ENCODE measurements around the gene TRAPPC6A.
A peak's percentile ranks its signal among the peaks of the same experiment; 100 is the strongest.

TRAPPC6A gene

GRCh38 chr19:45137179-45137761, 40.8 kb downstream of the TRAPPC6A start:
- TF ChIP-seq, protein P1, sequence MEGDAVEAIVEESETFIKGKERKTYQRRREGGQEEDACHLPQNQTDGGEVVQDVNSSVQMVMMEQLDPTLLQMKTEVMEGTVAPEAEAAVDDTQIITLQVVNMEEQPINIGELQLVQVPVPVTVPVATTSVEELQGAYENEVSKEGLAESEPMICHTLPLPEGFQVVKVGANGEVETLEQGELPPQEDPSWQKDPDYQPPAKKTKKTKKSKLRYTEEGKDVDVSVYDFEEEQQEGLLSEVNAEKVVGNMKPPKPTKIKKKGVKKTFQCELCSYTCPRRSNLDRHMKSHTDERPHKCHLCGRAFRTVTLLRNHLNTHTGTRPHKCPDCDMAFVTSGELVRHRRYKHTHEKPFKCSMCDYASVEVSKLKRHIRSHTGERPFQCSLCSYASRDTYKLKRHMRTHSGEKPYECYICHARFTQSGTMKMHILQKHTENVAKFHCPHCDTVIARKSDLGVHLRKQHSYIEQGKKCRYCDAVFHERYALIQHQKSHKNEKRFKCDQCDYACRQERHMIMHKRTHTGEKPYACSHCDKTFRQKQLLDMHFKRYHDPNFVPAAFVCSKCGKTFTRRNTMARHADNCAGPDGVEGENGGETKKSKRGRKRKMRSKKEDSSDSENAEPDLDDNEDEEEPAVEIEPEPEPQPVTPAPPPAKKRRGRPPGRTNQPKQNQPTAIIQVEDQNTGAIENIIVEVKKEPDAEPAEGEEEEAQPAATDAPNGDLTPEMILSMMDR (IDR thresholded peaks at IDR 0.05; ENCODE audit: control insufficient read depth, extremely low read depth, insufficient read depth): no peak
- no peak overlapping the region for H3K4me3 ChIP-seq (ENCODE audit: low read depth, low read length)
- no peak for DNase-seq (ENCODE audit: low read depth)

- no peak for DNase-seq (ENCODE audit: low read depth)
- no peak overlapping the region for H3K4me3 ChIP-seq (ENCODE audit: low read depth, low read length)
- TF ChIP-seq, protein P1 (IDR thresholded peaks at IDR 0.05; ENCODE audit: control insufficient read depth, extremely low read depth, insufficient read depth): no peak
Observed at GRCh38 chr19:45136507-45137178, 41.4 kb downstream of the TRAPPC6A start.

- TF ChIP-seq, protein P1 (IDR thresholded peaks at IDR 0.05; ENCODE audit: control insufficient read depth, extremely low read depth, insufficient read depth): no peak
- H3K4me3 ChIP-seq (ENCODE audit: low read depth, low read length): no peak overlapping the region
- DNase-seq (ENCODE audit: low read depth): no peak
Observed at GRCh38 chr19:45135176-45135885, 42.7 kb downstream of the TRAPPC6A start.

GRCh38 chr19:45133661-45134060, 44.4 kb downstream of the TRAPPC6A start:
- DNase-seq (ENCODE audit: low read depth): no peak
- no peak overlapping the region for H3K4me3 ChIP-seq (ENCODE audit: low read depth, low read length)
- TF ChIP-seq, protein P1 (IDR thresholded peaks at IDR 0.05; ENCODE audit: control insufficient read depth, extremely low read depth, insufficient read depth): no peak

GRCh38 chr19:45130888-45131615, 47.0 kb downstream of the TRAPPC6A start:
- no peak for DNase-seq (ENCODE audit: low read depth)
- TF ChIP-seq, protein P1 (IDR thresholded peaks at IDR 0.05; ENCODE audit: control insufficient read depth, extremely low read depth, insufficient read depth): peak; percentile 38
- H3K4me3 ChIP-seq (ENCODE audit: low read depth, low read length): no peak overlapping the region

GRCh38 chr19:45130236-45130635, 47.8 kb downstream of the TRAPPC6A start:
- TF ChIP-seq, protein P1 (IDR thresholded peaks at IDR 0.05; ENCODE audit: control insufficient read depth, extremely low read depth, insufficient read depth): no peak
- no peak for DNase-seq (ENCODE audit: low read depth)
- no peak overlapping the region for H3K4me3 ChIP-seq (ENCODE audit: low read depth, low read length)

Data from LNCaP clone FGC (cell line).